SK-N-SH (cell line): ENCODE data around the gene IL22. TPM values are rescaled to one million over a fixed set of nuclear protein-coding genes. Genes with fewer than 3 reads are reported as not detected.
"Not testable (repeated sequence)": the region's sequence is repeated elsewhere in the genome, so short reads cannot be mapped to it uniquely, and the experiment has no call there.

ENCODE experiments used
- CTCF ChIA-PET: fragments of 300-600, 350-600 bp; formaldehyde crosslinking; extraction: SDS; loops from one replicate; lab custom pipeline; 2021; lab: Yijun Ruan, JAX
- POLR2A ChIA-PET: fragments of 350-600 bp; sonication (Branson Sonifier 250); formaldehyde crosslinking; extraction: SDS; loops from one replicate; lab custom pipeline; 2020; ENCODE audit warnings: antibody characterized with exemption, inconsistent platforms; lab: Yijun Ruan, JAX
- DNase-seq: peaks from one replicate; pipeline ENCODE4 v3.0.0; 2012
- H2AFZ ChIP-seq: fragments of 200-600 bp; sonication (generic); 2 replicates; pipeline ENCODE4 v1.8.1; 2016; ENCODE audit warnings: antibody characterized with exemption, mild to moderate bottlenecking, low read depth
- H3F3A ChIP-seq: fragments of 200-600 bp; sonication (generic); replicated peaks from 2 replicates; pipeline ENCODE3; 2016; ENCODE audit warnings: antibody characterized with exemption, mild to moderate bottlenecking; ENCODE audit not compliant: insufficient read depth
- H3K27ac ChIP-seq, 2 experiments: fragments of 200-500 bp in 1 of 2; fragments of 200-600 bp in 1 of 2; sonication (Bioruptor generic) in 1 of 2; sonication (generic), shearing (Covaris generic) in 1 of 2; 2 replicates each; pipeline versions ENCODE4 v1.5.1 to v1.6.1; 2014 to 2016; ENCODE audit warnings: low read depth in 2 of 2, inconsistent platforms in 1 of 2, low read length in 1 of 2, mild to moderate bottlenecking in 1 of 2, mixed read lengths in 1 of 2
- H3K27me3 ChIP-seq: fragments of 200-600 bp; sonication (generic), shearing (Covaris generic); 2 replicates; pipeline ENCODE4 v1.6.1; 2016; ENCODE audit warnings: mixed run types; ENCODE audit not compliant: insufficient read depth
- H3K36me3 ChIP-seq, 2 experiments: fragments of 200-500 bp in 1 of 2; fragments of 200-600 bp in 1 of 2; sonication (Bioruptor generic) in 1 of 2; sonication (generic) in 1 of 2; replicated peaks in 1 of 2; 2 replicates each; pipeline versions ENCODE3 to v1.5.1; 2014 to 2016; ENCODE audit warnings: low read length in 1 of 2, mild to moderate bottlenecking in 1 of 2; ENCODE audit not compliant: insufficient read depth in 2 of 2, control insufficient read depth in 1 of 2
- H3K4me1 ChIP-seq, 2 experiments: fragments of 200-500 bp in 1 of 2; fragments of 200-600 bp in 1 of 2; sonication (Bioruptor generic) in 1 of 2; sonication (generic), shearing (Covaris generic) in 1 of 2; 2 replicates each; pipeline versions ENCODE4 v1.5.1 to v1.6.1; 2014 to 2016; ENCODE audit warnings: low read depth in 1 of 2, low read length in 1 of 2, mixed run types in 1 of 2; ENCODE audit not compliant: insufficient read depth in 2 of 2, control insufficient read depth in 1 of 2
- H3K4me2 ChIP-seq: fragments of 200-600 bp; sonication (generic), shearing (Covaris generic); 2 replicates; pipeline ENCODE4 v1.6.1; 2017; ENCODE audit warnings: mixed run types
- H3K4me3 ChIP-seq, 2 experiments: fragments of 200-500 bp in 1 of 2; fragments of 200-600 bp in 1 of 2; sonication (Bioruptor generic) in 1 of 2; sonication (generic), shearing (Covaris generic) in 1 of 2; 2 replicates each; pipeline versions ENCODE4 v1.5.1 to v1.8.1; 2014 to 2016; ENCODE audit warnings: low read depth in 2 of 2, inconsistent platforms in 1 of 2, low read length in 1 of 2, mild to moderate bottlenecking in 1 of 2, mixed read lengths in 1 of 2, moderate library complexity in 1 of 2
- H3K79me2 ChIP-seq: fragments of 200-600 bp; sonication (generic); 2 replicates; pipeline ENCODE4 v1.8.1; 2017; ENCODE audit warnings: mild to moderate bottlenecking; ENCODE audit not compliant: insufficient read depth
- H3K9ac ChIP-seq: fragments of 200-600 bp; sonication (generic); 2 replicates; pipeline ENCODE4 v1.6.1; 2017; ENCODE audit warnings: mixed run types
- H3K9me2 ChIP-seq: fragments of 200-600 bp; sonication (generic); 2 replicates; pipeline ENCODE4 v1.6.1; 2017; ENCODE audit warnings: mixed run types
- H3K9me3 ChIP-seq: fragments of 200-600 bp; sonication (generic); 2 replicates; pipeline ENCODE4 v1.6.1; 2017; ENCODE audit warnings: mixed run types, mild to moderate bottlenecking, moderate library complexity
- H4K20me1 ChIP-seq: fragments of 200-600 bp; sonication (generic); 2 replicates; pipeline ENCODE4 v1.6.1; 2017; ENCODE audit warnings: mild to moderate bottlenecking, mixed run types; ENCODE audit not compliant: insufficient read depth
- ELF1 ChIP-seq: IDR thresholded peaks from 2 replicates; pipeline ENCODE4 v1.4.0; 2012
- EZH2phosphoT487 ChIP-seq: fragments of 200-600 bp; sonication (generic); IDR thresholded peaks from 2 replicates; pipeline ENCODE4 v1.6.1; 2017; ENCODE audit warnings: low read depth, mixed run types, mild to moderate bottlenecking, antibody characterized with exemption, moderate library complexity, borderline replicate concordance
- FOSL2 ChIP-seq: IDR thresholded peaks from 2 replicates; pipeline ENCODE4 v1.4.0; 2012; ENCODE audit warnings: low read depth, mild to moderate bottlenecking, moderate library complexity, borderline replicate concordance
- FOXJ3 ChIP-seq: sonication (generic); formaldehyde crosslinking; IDR thresholded peaks from 2 replicates; pipeline ENCODE4 v1.5.1; 2020; ENCODE audit warnings: mild to moderate bottlenecking, missing genetic modification reagents
- FOXM1 ChIP-seq: IDR thresholded peaks from 2 replicates; pipeline ENCODE4 v1.4.0; 2012; ENCODE audit warnings: low read depth, mild to moderate bottlenecking
- GABPA ChIP-seq: IDR thresholded peaks from 2 replicates; pipeline ENCODE4 v1.4.0; 2012; ENCODE audit warnings: low read depth, mild to moderate bottlenecking
- JUND ChIP-seq: IDR thresholded peaks from 2 replicates; pipeline ENCODE4 v1.4.0; 2012
- MEF2A ChIP-seq: IDR thresholded peaks from 2 replicates; pipeline ENCODE4 v1.4.0; 2012; ENCODE audit warnings: low read depth, borderline replicate concordance
- MXI1 ChIP-seq: IDR thresholded peaks from 2 replicates; pipeline ENCODE4 v1.6.1; 2012; ENCODE audit warnings: mild to moderate bottlenecking, low read depth, low read length, improper control_type of control experiment
- NFIC ChIP-seq: IDR thresholded peaks from 2 replicates; pipeline ENCODE4 v1.4.0; 2012; ENCODE audit warnings: borderline replicate concordance
- POLR2AphosphoS5 ChIP-seq: IDR thresholded peaks from 2 replicates; pipeline ENCODE4 v1.6.1; 2012; ENCODE audit warnings: low read depth, low read length
- RAD21 ChIP-seq: IDR thresholded peaks from 2 replicates; pipeline ENCODE4 v1.6.1; 2012; ENCODE audit warnings: mild to moderate bottlenecking, low read length
- RXRA ChIP-seq: IDR thresholded peaks from 2 replicates; pipeline ENCODE4 v1.4.0; 2012; ENCODE audit warnings: low read depth, mild to moderate bottlenecking, borderline replicate concordance
- SMC3 ChIP-seq: IDR thresholded peaks from 2 replicates; pipeline ENCODE4 v1.6.1; 2012; ENCODE audit warnings: low read depth, low read length, improper control_type of control experiment
- YY1 ChIP-seq: IDR thresholded peaks from 2 replicates; pipeline ENCODE4 v1.4.0; 2012; ENCODE audit warnings: low read depth, mild to moderate bottlenecking
- WGBS: methylation state at CpG from one replicate; pipeline ENCODE4 v1.1.6; 2017; ENCODE audit warnings: low lambda C conversion rate; 5-methylcytosine and 5-hydroxymethylcytosine counted together
- polyA plus RNA-seq, 3 experiments: library from polyadenylated mRNA; depleted of rRNA; stranded (reverse); fragments of >200 nt; gene quantifications; 2 replicates each; pipeline ENCODE4 v1.2.3, GENCODE V29; 2012
- TF ChIP-seq, protein P1 (sequence below): fragments of 150-350 bp; IDR thresholded peaks from 2 replicates; pipeline ENCODE4 v1.6.1; 2017; ENCODE audit warnings: antibody characterized with exemption, low read length, low read depth, borderline replicate concordance
- TF ChIP-seq, protein P2 (sequence below): fragments of 200-600 bp; sonication (generic); IDR thresholded peaks from 2 replicates; pipeline ENCODE4 v1.6.1; 2017; ENCODE audit warnings: antibody characterized with exemption, mild to moderate bottlenecking, moderate library complexity
- TF ChIP-seq, protein P3 (sequence below): fragments of 150-350 bp; IDR thresholded peaks from 2 replicates; pipeline ENCODE4 v1.6.1; 2016; ENCODE audit warnings: mild to moderate bottlenecking, low read depth, low read length
- TF ChIP-seq, protein P4 (sequence below): IDR thresholded peaks from 2 replicates; pipeline ENCODE4 v1.4.0; 2012; ENCODE audit warnings: low read depth, borderline replicate concordance

IL22 gene
- polyA plus RNA-seq, 1 of the 3 experiments (the other 2 are of a cell fraction): not detected

DNA sequence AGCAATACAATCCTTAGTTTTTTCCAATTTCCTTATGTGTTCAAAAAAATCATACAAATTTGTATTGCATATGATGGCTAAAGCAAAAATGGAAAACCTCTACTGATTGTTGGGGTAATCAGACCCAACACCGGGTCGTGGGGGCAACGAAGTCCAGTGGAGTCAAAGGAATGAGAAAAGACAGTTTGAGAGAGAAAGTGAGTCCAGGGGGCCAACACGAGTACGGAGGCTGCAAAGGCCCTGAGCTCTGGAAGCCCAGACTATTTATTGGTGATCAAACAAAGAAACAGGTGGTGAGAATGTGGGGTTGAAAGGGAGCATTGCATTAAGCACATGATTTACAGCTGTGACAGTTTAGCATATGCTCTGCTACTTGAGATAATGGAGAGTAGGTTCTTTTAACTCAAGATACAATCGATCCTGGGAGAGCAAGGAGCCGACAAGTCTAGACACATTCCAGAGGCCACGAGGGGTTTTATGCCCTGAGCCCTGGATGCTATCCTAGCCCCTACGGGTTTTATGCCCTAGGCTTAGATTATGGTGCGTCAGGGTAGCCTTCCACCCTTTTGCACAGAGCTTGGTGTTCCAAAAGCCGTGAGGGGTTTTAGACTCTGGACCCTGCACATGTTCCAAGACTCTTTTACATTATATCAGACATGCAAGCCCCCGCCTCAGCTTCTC, 44.2 kb downstream of the IL22 start:
- CTCF ChIA-PET: interaction anchor here (1.4 to 3.5 kb wide), 2 partner anchors 14 to 108 kb away, joined by 4 to 21 read pairs; no protein-coding TSS in a partner anchor
- H3K9ac ChIP-seq, H3K4me2 ChIP-seq, DNase-seq, H4K20me1 ChIP-seq, H3K79me2 ChIP-seq, H3K9me3 ChIP-seq, H3K4me3 ChIP-seq, POLR2A ChIA-PET, H3K4me1 ChIP-seq, H3K9me2 ChIP-seq, H3K36me3 ChIP-seq, H2AFZ ChIP-seq, H3F3A ChIP-seq, H3K27me3 ChIP-seq: not testable (repeated sequence)
- WGBS: 55% methylated on average over 12 of the region's 12 CpGs
- peak overlapping the region in 1 of 2 experiments; percentile 64; a peak in 2 of 4 replicates for H3K27ac ChIP-seq

DNA sequence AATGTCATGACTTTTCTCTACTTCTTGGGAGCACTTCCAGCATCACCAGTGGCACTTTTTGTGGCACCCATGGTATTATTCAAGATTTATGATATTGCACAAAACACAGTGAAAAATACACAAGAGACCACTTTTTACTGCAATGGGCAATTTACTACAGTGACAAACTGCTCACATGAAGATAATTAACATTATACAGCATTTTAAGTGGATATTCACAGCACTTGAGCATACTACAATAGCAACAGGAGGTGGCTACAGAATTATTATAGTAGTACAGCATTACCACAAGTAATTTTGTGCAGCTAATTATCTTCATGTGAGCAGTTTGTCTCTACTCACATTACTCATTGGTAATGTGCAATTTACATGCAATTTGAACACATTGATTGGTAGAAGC, 46.1 kb downstream of the IL22 start:
- Histone ChIP-seq H3K27me3 (peaks cover 4% of the 10 kb centered on the region; the same call in 1 of the 2 replicates), H3K4me2 (no peak overlapping the region), H4K20me1 (no peaks in the 10 kb centered on the region), H3K36me3 (no peaks in the 10 kb centered on the region), H3K4me3 (no peak overlapping the region), H3K4me1 (peaks cover 0 to 4% of the 10 kb centered on the region in 2 experiments; a peak in 2 of 4 replicates), H3F3A (no peaks in the 10 kb centered on the region), H3K27ac (no peak overlapping the region), H3K79me2 (no peaks in the 10 kb centered on the region), H3K9me2 (no peaks in the 10 kb centered on the region), H3K9ac (no peak overlapping the region), H2AFZ (no peak overlapping the region), H3K9me3 (no peaks in the 10 kb centered on the region)
- TF ChIP-seq JUND (no peak), YY1 (no peak), RXRA (no peak), RAD21 (no peak), GABPA (no peak), MEF2A (no peak), NFIC (no peak), MXI1 (no peak), ELF1 (no peak), POLR2AphosphoS5 (no peak), SMC3 (no peak), FOSL2 (no peak), FOXJ3 (no peak), FOXM1 (no peak), EZH2phosphoT487 (no peak)
- TF ChIP-seq, protein P1, sequence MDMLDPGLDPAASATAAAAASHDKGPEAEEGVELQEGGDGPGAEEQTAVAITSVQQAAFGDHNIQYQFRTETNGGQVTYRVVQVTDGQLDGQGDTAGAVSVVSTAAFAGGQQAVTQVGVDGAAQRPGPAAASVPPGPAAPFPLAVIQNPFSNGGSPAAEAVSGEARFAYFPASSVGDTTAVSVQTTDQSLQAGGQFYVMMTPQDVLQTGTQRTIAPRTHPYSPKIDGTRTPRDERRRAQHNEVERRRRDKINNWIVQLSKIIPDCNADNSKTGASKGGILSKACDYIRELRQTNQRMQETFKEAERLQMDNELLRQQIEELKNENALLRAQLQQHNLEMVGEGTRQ: no peak
- TF ChIP-seq, protein P2, sequence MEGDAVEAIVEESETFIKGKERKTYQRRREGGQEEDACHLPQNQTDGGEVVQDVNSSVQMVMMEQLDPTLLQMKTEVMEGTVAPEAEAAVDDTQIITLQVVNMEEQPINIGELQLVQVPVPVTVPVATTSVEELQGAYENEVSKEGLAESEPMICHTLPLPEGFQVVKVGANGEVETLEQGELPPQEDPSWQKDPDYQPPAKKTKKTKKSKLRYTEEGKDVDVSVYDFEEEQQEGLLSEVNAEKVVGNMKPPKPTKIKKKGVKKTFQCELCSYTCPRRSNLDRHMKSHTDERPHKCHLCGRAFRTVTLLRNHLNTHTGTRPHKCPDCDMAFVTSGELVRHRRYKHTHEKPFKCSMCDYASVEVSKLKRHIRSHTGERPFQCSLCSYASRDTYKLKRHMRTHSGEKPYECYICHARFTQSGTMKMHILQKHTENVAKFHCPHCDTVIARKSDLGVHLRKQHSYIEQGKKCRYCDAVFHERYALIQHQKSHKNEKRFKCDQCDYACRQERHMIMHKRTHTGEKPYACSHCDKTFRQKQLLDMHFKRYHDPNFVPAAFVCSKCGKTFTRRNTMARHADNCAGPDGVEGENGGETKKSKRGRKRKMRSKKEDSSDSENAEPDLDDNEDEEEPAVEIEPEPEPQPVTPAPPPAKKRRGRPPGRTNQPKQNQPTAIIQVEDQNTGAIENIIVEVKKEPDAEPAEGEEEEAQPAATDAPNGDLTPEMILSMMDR: no peak
- TF ChIP-seq, protein P3, sequence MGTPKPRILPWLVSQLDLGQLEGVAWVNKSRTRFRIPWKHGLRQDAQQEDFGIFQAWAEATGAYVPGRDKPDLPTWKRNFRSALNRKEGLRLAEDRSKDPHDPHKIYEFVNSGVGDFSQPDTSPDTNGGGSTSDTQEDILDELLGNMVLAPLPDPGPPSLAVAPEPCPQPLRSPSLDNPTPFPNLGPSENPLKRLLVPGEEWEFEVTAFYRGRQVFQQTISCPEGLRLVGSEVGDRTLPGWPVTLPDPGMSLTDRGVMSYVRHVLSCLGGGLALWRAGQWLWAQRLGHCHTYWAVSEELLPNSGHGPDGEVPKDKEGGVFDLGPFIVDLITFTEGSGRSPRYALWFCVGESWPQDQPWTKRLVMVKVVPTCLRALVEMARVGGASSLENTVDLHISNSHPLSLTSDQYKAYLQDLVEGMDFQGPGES: no peak
- TF ChIP-seq, protein P4, sequence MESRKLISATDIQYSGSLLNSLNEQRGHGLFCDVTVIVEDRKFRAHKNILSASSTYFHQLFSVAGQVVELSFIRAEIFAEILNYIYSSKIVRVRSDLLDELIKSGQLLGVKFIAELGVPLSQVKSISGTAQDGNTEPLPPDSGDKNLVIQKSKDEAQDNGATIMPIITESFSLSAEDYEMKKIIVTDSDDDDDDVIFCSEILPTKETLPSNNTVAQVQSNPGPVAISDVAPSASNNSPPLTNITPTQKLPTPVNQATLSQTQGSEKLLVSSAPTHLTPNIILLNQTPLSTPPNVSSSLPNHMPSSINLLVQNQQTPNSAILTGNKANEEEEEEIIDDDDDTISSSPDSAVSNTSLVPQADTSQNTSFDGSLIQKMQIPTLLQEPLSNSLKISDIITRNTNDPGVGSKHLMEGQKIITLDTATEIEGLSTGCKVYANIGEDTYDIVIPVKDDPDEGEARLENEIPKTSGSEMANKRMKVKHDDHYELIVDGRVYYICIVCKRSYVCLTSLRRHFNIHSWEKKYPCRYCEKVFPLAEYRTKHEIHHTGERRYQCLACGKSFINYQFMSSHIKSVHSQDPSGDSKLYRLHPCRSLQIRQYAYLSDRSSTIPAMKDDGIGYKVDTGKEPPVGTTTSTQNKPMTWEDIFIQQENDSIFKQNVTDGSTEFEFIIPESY: no peak
- CTCF ChIA-PET: interaction anchor here (1.2 to 3.5 kb wide), 2 partner anchors 15 to 25 kb away, joined by 3 to 21 read pairs; no protein-coding TSS in a partner anchor
- no peak for DNase-seq
- POLR2A ChIA-PET: no interaction called here
